GM10266 (cell line): ENCODE data around the gene KRT6A.
"Not testable (repeated sequence)": the region's sequence is repeated elsewhere in the genome, so short reads cannot be mapped to it uniquely, and the experiment has no call there.

Experiments used
- DNase-seq: peaks from one replicate; pipeline ENCODE4 v3.0.0; 2012; ENCODE audit errors: extremely low spot score
- TF ChIP-seq, protein P1 (sequence below): IDR thresholded peaks from 2 replicates; pipeline ENCODE4 v1.5.1; 2012; ENCODE audit warnings: mild to moderate bottlenecking, low read depth; ENCODE audit not compliant: control insufficient read depth, insufficient read depth; ENCODE audit errors: missing control alignments

The KRT6A gene

DNA sequence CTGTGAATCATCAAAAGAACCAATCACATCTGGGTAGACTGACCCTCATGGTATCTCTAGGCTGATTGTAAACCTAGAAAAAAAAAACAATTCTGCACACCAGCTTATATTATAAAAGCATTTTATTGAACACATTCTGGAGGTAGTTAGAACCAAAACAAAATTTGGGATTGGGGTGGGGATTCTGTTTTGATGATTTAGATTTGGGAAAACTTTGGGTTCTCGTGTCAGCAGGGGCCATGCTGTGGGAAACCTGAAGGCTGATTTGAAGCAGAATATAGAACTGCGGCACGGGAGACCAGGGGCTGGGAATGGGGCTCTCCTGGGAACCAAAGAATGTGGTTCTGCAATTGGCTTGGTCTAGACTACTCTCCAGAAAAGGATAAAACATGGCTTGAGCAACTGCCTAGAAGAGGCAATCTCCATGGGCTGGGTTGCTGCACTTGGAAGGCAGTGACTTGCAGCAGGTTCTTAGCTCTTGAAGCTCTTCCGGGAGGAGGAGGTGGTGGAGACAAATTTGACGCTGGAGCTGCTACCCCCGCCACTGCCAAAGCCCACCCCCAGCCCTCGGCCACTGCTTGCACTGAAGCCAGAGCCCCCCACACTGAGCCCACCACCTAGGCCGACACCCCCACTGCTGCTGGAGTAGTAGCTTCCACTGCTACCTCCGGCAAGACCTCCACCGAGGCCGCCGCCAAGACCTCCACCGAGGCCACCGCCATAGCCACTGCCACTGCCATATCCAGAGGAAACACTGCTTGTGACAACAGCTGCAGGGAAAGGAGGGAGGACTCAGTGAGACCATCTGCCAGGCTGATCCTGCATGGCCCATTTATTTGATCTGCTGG is 21.6 kb upstream of the KRT6A start:
- TF ChIP-seq, protein P1, sequence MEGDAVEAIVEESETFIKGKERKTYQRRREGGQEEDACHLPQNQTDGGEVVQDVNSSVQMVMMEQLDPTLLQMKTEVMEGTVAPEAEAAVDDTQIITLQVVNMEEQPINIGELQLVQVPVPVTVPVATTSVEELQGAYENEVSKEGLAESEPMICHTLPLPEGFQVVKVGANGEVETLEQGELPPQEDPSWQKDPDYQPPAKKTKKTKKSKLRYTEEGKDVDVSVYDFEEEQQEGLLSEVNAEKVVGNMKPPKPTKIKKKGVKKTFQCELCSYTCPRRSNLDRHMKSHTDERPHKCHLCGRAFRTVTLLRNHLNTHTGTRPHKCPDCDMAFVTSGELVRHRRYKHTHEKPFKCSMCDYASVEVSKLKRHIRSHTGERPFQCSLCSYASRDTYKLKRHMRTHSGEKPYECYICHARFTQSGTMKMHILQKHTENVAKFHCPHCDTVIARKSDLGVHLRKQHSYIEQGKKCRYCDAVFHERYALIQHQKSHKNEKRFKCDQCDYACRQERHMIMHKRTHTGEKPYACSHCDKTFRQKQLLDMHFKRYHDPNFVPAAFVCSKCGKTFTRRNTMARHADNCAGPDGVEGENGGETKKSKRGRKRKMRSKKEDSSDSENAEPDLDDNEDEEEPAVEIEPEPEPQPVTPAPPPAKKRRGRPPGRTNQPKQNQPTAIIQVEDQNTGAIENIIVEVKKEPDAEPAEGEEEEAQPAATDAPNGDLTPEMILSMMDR = no peak
- no peak for DNase-seq

- DNase-seq = no peak
Measured at GRCh38 chr12:52513736-52514135, 20.7 kb upstream of the KRT6A start.

GRCh38 chr12:52508211-52508610 is 15.2 kb upstream of the KRT6A start:
- TF ChIP-seq, protein P1 = no peak
- DNase-seq = no peak

More at GRCh38 chr12:52513736-52514135, 20.7 kb upstream of the KRT6A start:
- TF ChIP-seq, protein P1 = no peak

- DNase-seq = peak; percentile 35
Measured at GRCh38 chr12:52506858-52507715, 14.0 kb upstream of the KRT6A start.

DNA sequence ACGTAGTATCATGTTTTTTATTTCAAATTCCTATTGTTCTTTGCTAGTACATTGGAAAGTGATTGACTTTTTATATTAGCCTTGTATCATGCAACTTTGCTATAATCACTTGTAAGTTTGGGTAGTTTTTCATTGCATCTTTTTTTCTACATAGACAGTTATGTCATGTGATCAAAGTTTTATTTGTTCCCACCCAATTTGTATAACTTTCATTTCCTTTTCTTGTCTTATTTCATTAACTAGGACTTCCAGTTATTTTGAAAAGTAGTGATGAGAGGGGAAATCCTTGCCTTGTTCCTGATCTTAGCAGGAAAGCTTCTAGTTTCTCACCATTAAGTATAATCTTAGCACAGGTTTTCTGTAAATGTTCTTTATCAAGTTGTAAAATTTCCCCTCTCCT is 9.8 kb upstream of the KRT6A start:
- DNase-seq = no peak
- TF ChIP-seq, protein P1 = no peak

More at GRCh38 chr12:52506858-52507715, 14.0 kb upstream of the KRT6A start:
- TF ChIP-seq, protein P1 = peak; percentile 25

DNA sequence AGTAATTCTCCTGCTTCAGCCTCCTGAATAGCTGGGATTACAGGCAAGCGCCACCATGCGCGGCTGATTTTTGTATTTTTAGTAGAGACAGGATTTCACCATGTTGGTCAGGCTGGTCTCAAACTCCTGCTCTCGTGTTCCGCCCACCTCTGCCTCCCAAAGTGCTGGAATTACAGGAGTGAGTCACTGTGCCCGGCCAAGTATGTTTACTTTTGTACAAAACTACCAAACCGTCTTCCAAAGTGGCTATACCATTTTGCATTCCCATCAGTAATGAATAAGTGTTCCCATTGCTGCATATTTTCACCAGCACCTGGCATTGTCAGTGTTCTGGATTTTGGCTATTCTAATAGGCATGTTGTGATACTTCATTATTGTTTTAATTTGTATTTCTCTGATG is 8.4 kb upstream of the KRT6A start:
- no peak for DNase-seq
- TF ChIP-seq, protein P1 = no peak

GRCh38 chr12:52500574-52500973 is 7.5 kb upstream of the KRT6A start:
- DNase-seq = not testable (repeated sequence)
